GM23338 (cell line): ENCODE measurements around the gene APOL6. TPM values are rescaled to one million over a fixed set of nuclear protein-coding genes. Genes with fewer than 3 reads are reported as not detected.
"Not testable (repeated sequence)": the region's sequence is repeated elsewhere in the genome, so short reads cannot be mapped to it uniquely, and the experiment has no call there.

ENCODE experiments used
- ATAC-seq: fragments of 200-7000 bp; cut with Tn5 transposase; 3 replicates; pipeline ENCODE4 v1.9.1; 2020
- DNase-seq: peaks from one replicate; pipeline ENCODE4 v3.0.0-alpha.2; 2015; ENCODE audit warnings: low spot score
- H2AFZ ChIP-seq: fragments of 200-600 bp; sonication (generic); 2 replicates; pipeline ENCODE4 v1.8.0; 2016; ENCODE audit warnings: antibody characterized with exemption, mild to moderate bottlenecking, moderate library complexity
- H3F3A ChIP-seq: fragments of 200-600 bp; sonication (generic); replicated peaks from 2 replicates; pipeline ENCODE4 v1.8.0; 2017; ENCODE audit warnings: antibody characterized with exemption, mixed run types, low read depth
- H3K27ac ChIP-seq: fragments of 200-600 bp; sonication (generic); 2 replicates; pipeline ENCODE4 v1.6.1; 2016; ENCODE audit warnings: low read depth
- H3K27me3 ChIP-seq: fragments of 200-600 bp; sonication (generic); 2 replicates; pipeline ENCODE4 v1.8.0; 2016; ENCODE audit warnings: mild to moderate bottlenecking, mixed run types, moderate library complexity; ENCODE audit not compliant: insufficient read depth
- H3K36me3 ChIP-seq: fragments of 200-600 bp; sonication (generic); 2 replicates; pipeline ENCODE4 v1.8.0; 2016; ENCODE audit warnings: mild to moderate bottlenecking; ENCODE audit not compliant: insufficient read depth
- H3K4me1 ChIP-seq: fragments of 200-600 bp; sonication (generic); 2 replicates; pipeline ENCODE4 v1.8.0; 2016; ENCODE audit warnings: mild to moderate bottlenecking, moderate library complexity; ENCODE audit not compliant: insufficient read depth
- H3K4me2 ChIP-seq: fragments of 200-600 bp; sonication (generic); 2 replicates; pipeline ENCODE4 v1.7.1; 2017; ENCODE audit warnings: mixed run types
- H3K4me3 ChIP-seq: fragments of 200-600 bp; sonication (generic); 2 replicates; pipeline ENCODE4 v1.6.1; 2016; ENCODE audit warnings: mixed run types
- H3K79me2 ChIP-seq: fragments of 200-600 bp; sonication (generic); replicated peaks from 2 replicates; pipeline ENCODE4 v1.8.0; 2017; ENCODE audit warnings: mild to moderate bottlenecking; ENCODE audit not compliant: insufficient read depth
- H3K9me2 ChIP-seq: fragments of 200-600 bp; sonication (generic); 2 replicates; pipeline ENCODE4 v1.8.0; 2017; ENCODE audit not compliant: insufficient read depth
- H4K20me1 ChIP-seq: fragments of 200-600 bp; sonication (generic); replicated peaks from 2 replicates; pipeline ENCODE4 v1.8.0; 2017; ENCODE audit warnings: mild to moderate bottlenecking; ENCODE audit not compliant: insufficient read depth
- H3K27ac Mint-ChIP-seq: 2 replicates; pipeline ENCODE4 v1.8.0; 2020; ENCODE audit warnings: inconsistent platforms, mild to moderate bottlenecking, moderate library complexity, mixed read lengths
- H3K27me3 Mint-ChIP-seq: 3 replicates; pipeline ENCODE4 v1.8.0; 2022; ENCODE audit warnings: low read depth, mild to moderate bottlenecking, moderate library complexity, mixed read lengths, inconsistent platforms; ENCODE audit not compliant: insufficient read depth, poor library complexity
- H3K36me3 Mint-ChIP-seq: 3 replicates; pipeline ENCODE4 v1.8.0; 2021; ENCODE audit warnings: low read depth, mild to moderate bottlenecking, inconsistent platforms, moderate library complexity, mixed read lengths
- H3K4me1 Mint-ChIP-seq: 3 replicates; pipeline ENCODE4 v1.8.0; 2020; ENCODE audit warnings: mild to moderate bottlenecking, inconsistent platforms, mixed read lengths
- H3K4me3 Mint-ChIP-seq: 3 replicates; pipeline ENCODE4 v1.8.0; 2021; ENCODE audit warnings: moderate library complexity, mild to moderate bottlenecking, inconsistent platforms, mixed read lengths
- H3K9me3 Mint-ChIP-seq: 3 replicates; pipeline ENCODE4 v1.8.0; 2020; ENCODE audit warnings: moderate library complexity, mild to moderate bottlenecking, inconsistent platforms, mixed read lengths
- CREB1 ChIP-seq: fragments of 250-450 bp; sonication (Bioruptor Pico); IDR thresholded peaks from 2 replicates; pipeline ENCODE4 v1.5.0; 2020; ENCODE audit warnings: low read depth, mild to moderate bottlenecking, moderate library complexity
- CTCF ChIP-seq, 2 experiments: fragments of 200-600 bp in 1 of 2; sonication (generic) in 1 of 2; conservative IDR thresholded peaks; 2 replicates each; pipeline versions ENCODE4 v1.5.1 to v1.6.1; 2016 to 2017; ENCODE audit warnings: antibody characterized with exemption in 2 of 2, low read depth in 2 of 2, mild to moderate bottlenecking in 2 of 2, moderate library complexity in 1 of 2
- EZH2 ChIP-seq: fragments of 200-600 bp; sonication (generic); IDR thresholded peaks from one replicate; pipeline ENCODE4 v1.8.0; 2017; ENCODE audit warnings: antibody characterized with exemption, mild to moderate bottlenecking, low read depth; ENCODE audit not compliant: unreplicated experiment
- EZH2phosphoT487 ChIP-seq: fragments of 200-600 bp; sonication (generic); IDR thresholded peaks from one replicate; pipeline ENCODE4 v1.8.1; 2018; ENCODE audit warnings: antibody characterized with exemption; ENCODE audit not compliant: unreplicated experiment
- JUNB ChIP-seq: IDR thresholded peaks from one replicate; pipeline ENCODE4 v1.6.1; 2016; ENCODE audit warnings: antibody characterized with exemption; ENCODE audit not compliant: unreplicated experiment
- NANOG ChIP-seq: IDR thresholded peaks from 2 replicates; pipeline ENCODE4 v1.6.1; 2016; ENCODE audit warnings: antibody characterized with exemption, borderline replicate concordance
- POLR2AphosphoS5 ChIP-seq: IDR thresholded peaks from 2 replicates; pipeline ENCODE4 v1.6.1; 2016; ENCODE audit warnings: antibody characterized with exemption, low read depth
- REST ChIP-seq: IDR thresholded peaks from one replicate; pipeline ENCODE4 v1.6.1; 2018; ENCODE audit warnings: antibody characterized with exemption; ENCODE audit not compliant: unreplicated experiment
- STAT1 ChIP-seq: IDR thresholded peaks from one replicate; pipeline ENCODE4 v1.6.1; 2016; ENCODE audit warnings: antibody characterized with exemption; ENCODE audit not compliant: unreplicated experiment
- ZNF331 ChIP-seq: fragments of 250-450 bp; sonication (Bioruptor Pico); IDR thresholded peaks from 2 replicates; pipeline ENCODE4 v1.5.0; 2020; ENCODE audit warnings: low read depth, mild to moderate bottlenecking, moderate library complexity
- ZNF462 ChIP-seq: fragments of 250-450 bp; sonication (Bioruptor Pico); IDR thresholded peaks from 2 replicates; pipeline ENCODE4 v1.5.0; 2020; ENCODE audit warnings: mild to moderate bottlenecking, moderate library complexity
- polyA plus RNA-seq: library from polyadenylated mRNA; unstranded; fragments of >200 nt; fragmentation: Nextera tagmentation; extraction: Ambion mirVana; gene quantifications from 2 replicates; pipeline ENCODE4 v1.2.1, GENCODE V29; 2016
- total RNA-seq: library from RNA; depleted of rRNA; stranded (reverse); fragments of >200 nt; shearing (Covaris generic); gene quantifications from 2 replicates; pipeline ENCODE4 v1.2.3, GENCODE V29; 2014

Gene APOL6
- total and polyA plus RNA-seq, 2 experiments from 2014 or later: 0.10 to 0.14 TPM

DNA sequence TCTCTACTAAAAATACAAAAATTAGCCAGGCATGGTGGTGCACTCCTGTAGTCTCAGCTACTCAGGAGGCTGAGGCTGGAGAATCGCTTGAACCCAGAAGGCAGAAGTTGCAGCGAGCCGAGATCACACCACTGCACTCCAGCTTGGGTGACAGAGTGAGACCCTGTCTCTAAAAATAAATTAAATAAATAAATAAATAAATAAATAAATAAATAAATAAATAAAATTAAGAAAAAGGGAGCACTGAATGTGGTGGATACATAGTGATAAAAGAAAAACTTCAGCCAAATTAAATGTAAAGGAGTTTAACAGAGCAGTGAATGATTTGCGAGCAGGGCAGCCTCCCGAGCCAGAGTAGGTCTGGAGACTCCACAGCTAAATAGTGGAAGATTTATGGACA lies 24.4 kb upstream of the APOL6 start:
- not testable (repeated sequence) for H3K4me1 ChIP-seq, H3K27me3 ChIP-seq, H3K27ac Mint-ChIP-seq, H3K4me3 Mint-ChIP-seq, H3K4me2 ChIP-seq, H3K4me3 ChIP-seq, H3K9me3 Mint-ChIP-seq, H3F3A ChIP-seq, H3K27ac ChIP-seq, H3K9me2 ChIP-seq, DNase-seq, H3K36me3 Mint-ChIP-seq, H4K20me1 ChIP-seq, H3K36me3 ChIP-seq, ATAC-seq, H2AFZ ChIP-seq, H3K79me2 ChIP-seq
- peaks cover 19% of the 10 kb centered on the region for H3K4me1 Mint-ChIP-seq
- H3K27me3 Mint-ChIP-seq: peaks cover 14% of the 10 kb centered on the region

DNA sequence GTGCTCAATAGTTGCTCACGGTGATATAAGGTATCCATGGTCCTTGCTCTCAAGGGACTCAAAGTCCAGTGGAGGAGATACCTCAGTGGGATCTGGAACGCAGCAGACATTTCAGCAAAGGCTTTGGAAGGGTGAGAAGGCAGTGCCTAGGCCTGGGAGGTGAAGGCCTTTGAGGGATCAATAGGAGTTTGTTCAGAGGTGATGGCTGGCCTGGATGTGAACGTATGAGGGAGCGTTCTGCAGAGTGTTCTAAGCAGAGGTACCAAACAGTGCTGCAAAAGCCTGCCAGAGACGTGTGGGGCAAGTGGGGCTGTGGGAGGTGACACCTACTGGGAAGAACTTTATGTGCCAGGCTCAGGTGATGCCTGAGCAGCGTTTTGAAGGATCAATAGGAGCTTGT lies 23.7 kb upstream of the APOL6 start:
- Histone ChIP-seq H3K27ac (no peak overlapping the region), H3K4me1 (peaks cover 4% of the 10 kb centered on the region; the same call in 1 of the 2 replicates), H3K4me3 (no peak overlapping the region), H3K79me2 (no peaks in the 10 kb centered on the region), H3K36me3 (no peaks in the 10 kb centered on the region), H3F3A (no peaks in the 10 kb centered on the region), H3K27me3 (no peaks in the 10 kb centered on the region), H3K4me2 (no peak overlapping the region), H3K9me2 (no peaks in the 10 kb centered on the region), H4K20me1 (no peaks in the 10 kb centered on the region), H2AFZ (no peak overlapping the region)
- no peaks in the 10 kb centered on the region; the same call in 2 of the 3 replicates for H3K36me3 Mint-ChIP-seq
- ATAC-seq (no peak), DNase-seq (no peak)
- no peak overlapping the region for H3K4me3 Mint-ChIP-seq
- no peak overlapping the region for H3K27ac Mint-ChIP-seq
- peaks cover 19% of the 10 kb centered on the region for H3K4me1 Mint-ChIP-seq
- H3K27me3 Mint-ChIP-seq: peaks cover 16% of the 10 kb centered on the region
- H3K9me3 Mint-ChIP-seq: peaks cover 2% of the 10 kb centered on the region; the same call in 2 of the 3 replicates
- TF ChIP-seq REST: no peak
- no peak for TF ChIP-seq CTCF (conservative IDR thresholded peaks at IDR 0.05; ENCODE audit: low read depth in 2 of 2)
- no peak for TF ChIP-seq EZH2
- TF ChIP-seq STAT1: no peak
- no peak for TF ChIP-seq EZH2phosphoT487
- TF ChIP-seq JUNB: no peak
- no peak for TF ChIP-seq ZNF331 (CRISPR knock-in tag)
- TF ChIP-seq CREB1 (CRISPR knock-in tag): no peak
- TF ChIP-seq ZNF462 (CRISPR knock-in tag): no peak
- no peak for TF ChIP-seq POLR2AphosphoS5
- no peak for TF ChIP-seq NANOG
